Ishikawa (cell line): ENCODE data around the gene FOXC2.

Source experiments
- EGR1 ChIP-seq: IDR thresholded peaks from 2 replicates; pipeline ENCODE4 v1.6.1; 2012
- EP300 ChIP-seq: IDR thresholded peaks from 2 replicates; pipeline ENCODE4 v1.6.1; 2012; ENCODE audit warnings: borderline replicate concordance
- FOXM1 ChIP-seq: IDR thresholded peaks from 2 replicates; pipeline ENCODE4 v1.6.1; 2012; ENCODE audit warnings: low read depth, borderline replicate concordance
- NFIC ChIP-seq: IDR thresholded peaks from 2 replicates; pipeline ENCODE4 v1.6.1; 2012
- RAD21 ChIP-seq: IDR thresholded peaks from 2 replicates; pipeline ENCODE4 v1.6.1; 2012; ENCODE audit warnings: low read depth
- TAF1 ChIP-seq: IDR thresholded peaks from 2 replicates; pipeline ENCODE4 v1.6.1; 2012; ENCODE audit warnings: low read depth, mild to moderate bottlenecking
- TCF12 ChIP-seq: IDR thresholded peaks from 2 replicates; pipeline ENCODE4 v1.6.1; 2012; ENCODE audit warnings: low read depth
- TF ChIP-seq, protein P1 (sequence below): IDR thresholded peaks from 2 replicates; pipeline ENCODE4 v1.6.1; 2012
- TF ChIP-seq, protein P2 (sequence below): IDR thresholded peaks from 2 replicates; pipeline ENCODE4 v1.6.1; 2012

DNA sequence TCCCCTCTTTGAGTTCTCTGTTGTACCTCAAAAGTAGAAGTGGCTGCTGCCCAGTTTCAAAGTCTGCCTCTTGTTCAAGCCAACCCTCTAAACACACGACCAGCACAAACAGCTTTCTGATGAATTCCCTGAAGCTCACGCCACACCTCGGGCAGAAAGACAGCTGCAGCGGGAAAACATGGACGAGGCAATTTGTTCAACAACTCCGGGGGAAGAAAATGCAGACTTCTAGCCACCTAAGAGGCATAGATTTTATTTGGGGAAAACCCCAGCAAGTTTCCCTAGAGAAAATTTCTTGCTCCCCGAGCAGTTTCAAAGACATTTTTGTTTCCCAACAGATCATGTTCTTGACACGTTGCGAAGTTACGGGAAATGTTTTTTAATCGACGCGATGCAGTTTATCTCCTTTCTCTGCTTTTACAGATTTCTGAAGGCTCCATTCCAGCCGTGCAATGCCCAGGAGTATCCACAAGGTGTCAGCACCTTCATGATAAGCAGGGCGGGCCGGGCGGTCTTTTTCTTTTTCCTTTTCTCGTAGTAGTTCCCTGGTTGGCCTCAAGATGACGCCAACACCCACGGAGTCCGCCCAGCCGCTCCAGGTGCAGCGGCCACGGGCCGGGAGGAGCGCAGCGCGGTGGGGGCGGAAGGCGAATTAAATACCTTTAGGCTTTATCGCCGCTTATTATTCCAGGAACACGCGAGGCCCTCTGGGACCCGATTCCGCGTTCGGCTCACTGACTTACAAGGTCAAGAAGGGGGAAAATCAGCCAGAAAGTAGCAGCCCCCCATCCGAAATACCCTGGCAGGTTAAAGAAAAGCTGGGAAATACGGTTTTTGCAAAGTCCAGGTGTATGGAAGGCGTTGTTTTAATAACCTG is 2.9 kb upstream of the FOXC2 start:
- TF ChIP-seq EP300: no peak
- no peak for TF ChIP-seq NFIC
- no peak for TF ChIP-seq TAF1
- TF ChIP-seq, protein P1, sequence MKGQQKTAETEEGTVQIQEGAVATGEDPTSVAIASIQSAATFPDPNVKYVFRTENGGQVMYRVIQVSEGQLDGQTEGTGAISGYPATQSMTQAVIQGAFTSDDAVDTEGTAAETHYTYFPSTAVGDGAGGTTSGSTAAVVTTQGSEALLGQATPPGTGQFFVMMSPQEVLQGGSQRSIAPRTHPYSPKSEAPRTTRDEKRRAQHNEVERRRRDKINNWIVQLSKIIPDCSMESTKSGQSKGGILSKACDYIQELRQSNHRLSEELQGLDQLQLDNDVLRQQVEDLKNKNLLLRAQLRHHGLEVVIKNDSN: no peak
- TF ChIP-seq EGR1: no peak
- peak; percentile 96 for TF ChIP-seq RAD21
- TF ChIP-seq, protein P2, sequence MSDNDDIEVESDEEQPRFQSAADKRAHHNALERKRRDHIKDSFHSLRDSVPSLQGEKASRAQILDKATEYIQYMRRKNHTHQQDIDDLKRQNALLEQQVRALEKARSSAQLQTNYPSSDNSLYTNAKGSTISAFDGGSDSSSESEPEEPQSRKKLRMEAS: no peak
- TF ChIP-seq TCF12: no peak
- no peak for TF ChIP-seq FOXM1
